Osteoblast (primary cell): ENCODE results near the gene PRKAG2. TPM values are rescaled to one million over a fixed set of nuclear protein-coding genes. Genes with fewer than 3 reads are reported as not detected.

Experiments
- DNase-seq: peaks from one replicate; pipeline ENCODE4 v3.0.0; 2011; ENCODE audit warnings: low spot score, mixed read lengths; ENCODE audit not compliant: insufficient read length; ENCODE audit errors: missing footprints
- H2AFZ ChIP-seq: 2 replicates; pipeline ENCODE4 v1.6.0; 2011; ENCODE audit warnings: mild to moderate bottlenecking, low read length
- H3K27ac ChIP-seq: 2 replicates; pipeline ENCODE4 v1.5.1; 2011; ENCODE audit warnings: mild to moderate bottlenecking, low read depth, low read length, moderate library complexity
- H3K27me3 ChIP-seq: 2 replicates; pipeline ENCODE4 v1.6.0; 2012; ENCODE audit warnings: mild to moderate bottlenecking, control low read depth, inconsistent platforms, low read length, moderate library complexity; ENCODE audit not compliant: insufficient read depth
- H3K36me3 ChIP-seq: 2 replicates; pipeline ENCODE4 v1.5.1; 2011; ENCODE audit warnings: mild to moderate bottlenecking, low read length, control low read depth, moderate library complexity; ENCODE audit not compliant: insufficient read depth
- H3K4me1 ChIP-seq: 2 replicates; pipeline ENCODE4 v1.5.1; 2011; ENCODE audit warnings: mild to moderate bottlenecking, low read length, control low read depth, moderate library complexity; ENCODE audit not compliant: insufficient read depth
- H3K4me2 ChIP-seq: 2 replicates; pipeline ENCODE4 v1.6.0; 2011; ENCODE audit warnings: mild to moderate bottlenecking, low read length; ENCODE audit not compliant: insufficient read depth
- H3K4me3 ChIP-seq: fragments of 200-600 bp; sonication (generic); 3 replicates; pipeline ENCODE4 v1.5.1; 2012; ENCODE audit warnings: mild to moderate bottlenecking, low read length, inconsistent platforms; ENCODE audit not compliant: insufficient read depth
- H3K79me2 ChIP-seq: 2 replicates; pipeline ENCODE4 v1.6.0; 2012; ENCODE audit warnings: mild to moderate bottlenecking, low read length, control low read depth, inconsistent platforms; ENCODE audit not compliant: insufficient read depth
- H3K9me3 ChIP-seq: 2 replicates; pipeline ENCODE4 v1.5.1; 2011; ENCODE audit warnings: low read depth, low read length, control low read depth
- H4K20me1 ChIP-seq: 2 replicates; pipeline ENCODE4 v1.6.0; 2012; ENCODE audit warnings: mild to moderate bottlenecking, low read length, control low read depth; ENCODE audit not compliant: insufficient read depth
- total RNA-seq: library from RNA; depleted of rRNA; stranded (reverse); fragments of >200 nt; gene quantifications from 2 replicates; pipeline ENCODE4 v1.2.3, GENCODE V29; 2012
- TF ChIP-seq, protein P1 (sequence below): IDR thresholded peaks from 2 replicates; pipeline ENCODE4 v1.5.1; 2011; ENCODE audit warnings: mild to moderate bottlenecking, low read depth, low read length, moderate library complexity; ENCODE audit errors: extremely low read depth

PRKAG2 gene
- total RNA-seq, 1 donor: 20.6 TPM

DNA sequence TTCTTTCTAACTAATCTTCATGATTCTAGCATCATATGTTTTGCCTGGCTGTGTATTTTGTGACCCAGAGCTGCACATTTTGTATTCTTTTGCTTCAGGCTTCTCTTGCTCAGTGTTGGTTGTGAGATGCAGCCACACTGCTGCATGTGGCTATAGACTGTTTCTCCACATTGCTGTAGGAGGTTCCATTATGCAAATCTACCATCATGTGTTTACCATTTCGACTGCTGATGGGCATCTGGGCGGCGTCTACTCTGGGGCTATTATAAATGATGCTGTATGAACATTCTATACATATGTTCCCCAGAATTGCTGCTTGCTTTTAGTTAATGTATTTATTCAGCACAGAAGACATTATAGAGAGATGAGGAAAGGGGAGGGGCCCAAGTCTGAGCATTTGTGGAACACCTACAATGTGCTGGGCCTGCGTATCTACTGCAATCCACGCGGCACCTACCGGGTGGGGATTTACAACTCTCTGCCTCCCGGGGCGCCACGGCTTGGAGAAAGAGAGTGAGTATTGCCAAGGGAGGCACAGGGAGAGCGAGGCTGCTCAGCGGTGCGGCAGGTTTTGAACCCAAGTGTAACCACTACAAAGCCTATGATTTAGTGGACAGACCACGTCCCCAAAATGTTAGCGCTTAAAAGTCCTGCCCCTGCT is 172.5 kb downstream of the PRKAG2 start:
- no peaks in the 10 kb centered on the region for H3K27me3 ChIP-seq
- no peak overlapping the region for H2AFZ ChIP-seq
- H3K4me1 ChIP-seq: peaks cover 17% of the 10 kb centered on the region
- TF ChIP-seq, protein P1, sequence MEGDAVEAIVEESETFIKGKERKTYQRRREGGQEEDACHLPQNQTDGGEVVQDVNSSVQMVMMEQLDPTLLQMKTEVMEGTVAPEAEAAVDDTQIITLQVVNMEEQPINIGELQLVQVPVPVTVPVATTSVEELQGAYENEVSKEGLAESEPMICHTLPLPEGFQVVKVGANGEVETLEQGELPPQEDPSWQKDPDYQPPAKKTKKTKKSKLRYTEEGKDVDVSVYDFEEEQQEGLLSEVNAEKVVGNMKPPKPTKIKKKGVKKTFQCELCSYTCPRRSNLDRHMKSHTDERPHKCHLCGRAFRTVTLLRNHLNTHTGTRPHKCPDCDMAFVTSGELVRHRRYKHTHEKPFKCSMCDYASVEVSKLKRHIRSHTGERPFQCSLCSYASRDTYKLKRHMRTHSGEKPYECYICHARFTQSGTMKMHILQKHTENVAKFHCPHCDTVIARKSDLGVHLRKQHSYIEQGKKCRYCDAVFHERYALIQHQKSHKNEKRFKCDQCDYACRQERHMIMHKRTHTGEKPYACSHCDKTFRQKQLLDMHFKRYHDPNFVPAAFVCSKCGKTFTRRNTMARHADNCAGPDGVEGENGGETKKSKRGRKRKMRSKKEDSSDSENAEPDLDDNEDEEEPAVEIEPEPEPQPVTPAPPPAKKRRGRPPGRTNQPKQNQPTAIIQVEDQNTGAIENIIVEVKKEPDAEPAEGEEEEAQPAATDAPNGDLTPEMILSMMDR: no peak
- H3K79me2 ChIP-seq: no peaks in the 10 kb centered on the region
- DNase-seq: no peak
- no peak overlapping the region for H3K4me2 ChIP-seq
- no peak overlapping the region for H3K27ac ChIP-seq
- H4K20me1 ChIP-seq: no peaks in the 10 kb centered on the region
- no peaks in the 10 kb centered on the region for H3K36me3 ChIP-seq
- H3K4me3 ChIP-seq: no peak overlapping the region
- no peaks in the 10 kb centered on the region for H3K9me3 ChIP-seq

DNA sequence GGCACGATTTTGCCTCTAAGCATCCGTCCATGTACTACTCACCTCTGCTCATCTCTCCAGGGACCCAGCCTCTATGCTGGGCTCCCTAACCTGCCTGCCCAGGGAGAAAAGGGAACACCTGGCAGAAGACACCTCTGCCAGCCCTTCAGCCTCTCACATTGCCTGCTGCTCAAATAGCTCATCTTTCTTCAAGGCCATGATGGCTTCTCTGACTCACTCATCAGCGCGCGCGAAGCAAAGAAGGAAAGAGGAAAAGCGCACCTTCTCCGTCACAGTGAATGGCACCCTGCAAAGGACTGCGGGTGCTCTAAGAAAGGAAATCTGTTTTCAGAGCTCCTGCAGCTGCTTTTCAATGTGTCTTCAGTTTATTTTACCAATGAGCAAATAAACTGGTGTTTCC is 174.0 kb downstream of the PRKAG2 start:
- no peaks in the 10 kb centered on the region for H4K20me1 ChIP-seq
- H2AFZ ChIP-seq: no peak overlapping the region
- no peaks in the 10 kb centered on the region for H3K9me3 ChIP-seq
- no peaks in the 10 kb centered on the region for H3K79me2 ChIP-seq
- TF ChIP-seq, protein P1: no peak
- H3K4me3 ChIP-seq: no peak overlapping the region
- peak; percentile 62 for DNase-seq
- no peaks in the 10 kb centered on the region for H3K27me3 ChIP-seq
- H3K4me1 ChIP-seq: peaks cover 18% of the 10 kb centered on the region
- H3K4me2 ChIP-seq: no peak overlapping the region
- H3K27ac ChIP-seq: no peak overlapping the region
- no peaks in the 10 kb centered on the region for H3K36me3 ChIP-seq

DNA sequence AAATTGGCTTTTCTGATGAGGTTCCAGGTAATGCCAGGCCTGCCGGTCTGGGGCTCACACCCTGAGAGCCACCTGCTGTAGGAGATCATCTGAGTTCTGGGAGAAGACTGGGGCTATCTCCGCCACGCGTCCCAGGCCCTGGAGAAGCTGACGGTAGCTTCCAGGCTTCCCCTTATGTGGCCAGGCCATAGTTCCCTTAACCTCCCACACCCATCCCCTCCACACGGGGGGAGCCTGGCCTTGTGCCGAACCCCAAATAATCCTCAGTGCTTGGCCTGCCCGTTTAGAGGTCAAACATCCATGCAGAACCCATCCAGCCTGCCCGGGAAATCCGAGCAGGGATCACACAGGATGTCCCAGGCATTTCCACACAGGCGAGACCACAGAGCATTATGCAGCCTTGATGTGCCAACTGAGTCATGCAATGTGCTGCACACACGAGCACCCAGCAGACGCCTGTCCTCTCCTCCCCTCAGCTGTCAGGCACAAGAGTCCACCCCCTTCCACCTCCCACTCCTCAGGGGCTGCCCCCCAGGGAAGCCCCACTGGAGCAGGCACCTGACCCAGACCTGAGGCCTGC is 176.2 kb downstream of the PRKAG2 start:
- DNase-seq: peak; percentile 93
- no peaks in the 10 kb centered on the region for H3K27me3 ChIP-seq
- TF ChIP-seq, protein P1: no peak
- no peaks in the 10 kb centered on the region for H3K79me2 ChIP-seq
- peaks cover 18% of the 10 kb centered on the region for H3K4me1 ChIP-seq
- no peaks in the 10 kb centered on the region for H3K36me3 ChIP-seq
- H3K4me3 ChIP-seq: no peak overlapping the region
- no peak overlapping the region for H3K4me2 ChIP-seq
- no peak overlapping the region for H2AFZ ChIP-seq
- H4K20me1 ChIP-seq: no peaks in the 10 kb centered on the region
- no peak overlapping the region for H3K27ac ChIP-seq
- H3K9me3 ChIP-seq: no peaks in the 10 kb centered on the region

DNA sequence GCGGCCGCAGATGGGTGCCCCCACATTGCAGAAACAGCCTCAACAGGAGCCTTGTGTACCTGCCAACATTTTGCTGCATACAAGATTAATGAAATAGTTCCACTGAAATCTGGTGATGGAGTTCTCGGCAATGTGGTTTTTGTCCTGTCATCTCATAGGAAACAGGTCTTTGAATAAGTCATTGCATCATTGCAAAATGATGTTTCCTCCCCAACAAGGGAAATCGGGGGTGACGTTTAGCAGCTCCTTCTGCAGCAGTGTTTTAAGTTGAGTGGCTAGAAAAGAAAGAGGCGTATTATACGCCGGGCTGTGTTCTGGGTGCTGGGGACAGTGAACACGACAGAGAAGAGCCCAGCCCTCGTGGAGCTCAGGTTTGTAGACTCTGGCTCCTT is 177.0 kb downstream of the PRKAG2 start:
- Histone ChIP-seq H3K27ac (peak overlapping the region; percentile 56), H3K4me3 (no peak overlapping the region), H3K4me1 (peaks cover 18% of the 10 kb centered on the region), H3K79me2 (no peaks in the 10 kb centered on the region), H2AFZ (no peak overlapping the region), H3K9me3 (no peaks in the 10 kb centered on the region), H3K4me2 (no peak overlapping the region), H3K27me3 (no peaks in the 10 kb centered on the region), H3K36me3 (no peaks in the 10 kb centered on the region), H4K20me1 (no peaks in the 10 kb centered on the region)
- TF ChIP-seq, protein P1: no peak
- peak; percentile 53 for DNase-seq
